Activated T-cell treated with anti-CD3 and anti-CD28 coated beads, Interleukin-2, amount 50 U/mL, for 24 hours (primary cell): ENCODE results near the gene UVRAG.

Experiments
- DNase-seq: peaks from one replicate; pipeline ENCODE4 v3.0.0-alpha.2; 2020
- H3K27ac Mint-ChIP-seq: 2 replicates; pipeline ENCODE4 v1.8.0; 2020; ENCODE audit warnings: mild to moderate bottlenecking, mixed read lengths
- H3K27me3 Mint-ChIP-seq: 2 replicates; pipeline ENCODE4 v1.8.0; 2020; ENCODE audit warnings: mixed read lengths
- H3K36me3 Mint-ChIP-seq: 2 replicates; pipeline ENCODE4 v1.8.0; 2020; ENCODE audit warnings: low read depth, mixed read lengths
- H3K4me1 Mint-ChIP-seq: 2 replicates; pipeline ENCODE4 v1.8.0; 2020; ENCODE audit warnings: low read depth, mixed read lengths
- H3K4me3 Mint-ChIP-seq: 2 replicates; pipeline ENCODE4 v1.8.0; 2020; ENCODE audit warnings: mild to moderate bottlenecking, moderate library complexity, mixed read lengths
- H3K9me3 Mint-ChIP-seq: 2 replicates; pipeline ENCODE4 v1.8.0; 2020; ENCODE audit warnings: mixed read lengths

UVRAG gene

GRCh38 chr11:76152086-76152681, 337.2 kb downstream of the UVRAG start:
- peak; percentile 92 for DNase-seq
- no peaks in the 10 kb centered on the region for H3K36me3 Mint-ChIP-seq
- H3K27me3 Mint-ChIP-seq, result peaks cover 29% of the 10 kb centered on the region
- peaks cover 22% of the 10 kb centered on the region for H3K4me1 Mint-ChIP-seq
- H3K27ac Mint-ChIP-seq, result peak overlapping the region; percentile 72
- H3K4me3 Mint-ChIP-seq, result peak overlapping the region; percentile 74
- H3K9me3 Mint-ChIP-seq, result no peaks in the 10 kb centered on the region

DNA sequence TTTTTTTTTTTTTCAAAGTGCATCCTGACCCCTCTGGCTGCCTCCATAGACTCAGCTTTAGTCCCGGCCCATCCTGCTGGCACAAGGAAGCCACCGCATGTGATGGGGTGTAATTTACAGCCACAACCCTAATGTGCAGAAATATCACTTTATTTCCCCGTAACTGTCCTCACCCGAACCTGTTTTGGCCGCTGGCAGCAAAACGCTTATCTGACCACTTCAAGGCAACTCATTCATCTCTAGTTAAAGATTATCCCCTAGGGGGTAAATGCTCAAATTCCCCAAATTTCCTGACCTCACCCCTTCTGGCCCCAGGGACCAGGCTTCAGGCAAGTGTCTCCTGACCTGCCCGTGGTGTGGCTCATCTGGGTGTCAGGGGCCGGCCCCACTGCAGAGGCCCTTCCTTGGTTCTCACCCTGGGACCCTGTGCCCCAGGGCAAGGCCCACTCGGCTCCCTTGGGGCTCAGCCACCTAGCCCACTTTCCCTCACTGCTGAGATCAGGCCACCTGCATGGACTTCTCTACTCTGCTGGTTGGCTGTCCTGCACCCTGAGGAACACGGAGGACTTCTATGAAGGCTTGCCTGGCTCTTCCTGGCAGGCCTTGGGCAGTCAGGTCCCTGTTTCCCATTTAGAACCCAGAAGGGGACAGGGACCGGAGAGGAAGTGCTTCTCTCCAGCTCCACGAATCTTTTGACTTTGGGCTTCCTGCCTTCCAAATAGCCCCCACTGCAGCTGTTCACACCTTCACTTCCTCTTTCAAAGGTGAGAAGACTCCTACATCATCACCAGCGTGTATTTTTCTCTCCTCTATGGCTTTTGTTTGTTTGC, 337.9 kb downstream of the UVRAG start:
- Mint-ChIP-seq H3K36me3 (no peaks in the 10 kb centered on the region), H3K4me3 (peak overlapping the region; percentile 74), H3K27me3 (peaks cover 29% of the 10 kb centered on the region), H3K9me3 (no peaks in the 10 kb centered on the region), H3K27ac (peak overlapping the region; percentile 72), H3K4me1 (peaks cover 22% of the 10 kb centered on the region)
- peak; percentile 36 for DNase-seq

DNA sequence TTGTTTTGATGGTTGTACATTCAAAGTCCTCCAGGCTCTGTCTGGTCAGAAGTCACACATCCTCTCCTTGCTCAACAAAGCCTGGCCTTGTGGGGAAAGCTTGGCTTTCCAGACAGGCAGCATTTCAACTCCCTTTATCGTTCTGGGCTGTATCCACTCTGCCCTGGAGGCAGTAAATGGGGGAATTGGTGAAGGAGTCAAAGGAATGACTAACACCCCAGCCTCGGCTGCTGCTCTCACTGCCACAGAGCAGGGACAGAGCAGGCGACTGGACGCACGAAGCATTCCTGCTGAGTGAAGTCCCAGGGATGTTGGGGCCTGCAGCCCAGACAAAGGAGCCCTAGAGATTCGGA, 338.5 kb downstream of the UVRAG start:
- H3K4me3 Mint-ChIP-seq, result no peak overlapping the region
- H3K4me1 Mint-ChIP-seq, result peaks cover 22% of the 10 kb centered on the region
- peaks cover 29% of the 10 kb centered on the region for H3K27me3 Mint-ChIP-seq
- H3K36me3 Mint-ChIP-seq, result no peaks in the 10 kb centered on the region
- DNase-seq, result peak; percentile 24
- H3K9me3 Mint-ChIP-seq, result no peaks in the 10 kb centered on the region
- H3K27ac Mint-ChIP-seq, result no peak overlapping the region

GRCh38 chr11:76155500-76156227, 340.7 kb downstream of the UVRAG start:
- peaks cover 29% of the 10 kb centered on the region for H3K27me3 Mint-ChIP-seq
- H3K27ac Mint-ChIP-seq, result no peak overlapping the region
- no peaks in the 10 kb centered on the region for H3K36me3 Mint-ChIP-seq
- no peaks in the 10 kb centered on the region for H3K9me3 Mint-ChIP-seq
- peaks cover 22% of the 10 kb centered on the region for H3K4me1 Mint-ChIP-seq
- H3K4me3 Mint-ChIP-seq, result no peak overlapping the region
- no peak for DNase-seq

- Mint-ChIP-seq H3K4me3 (no peak overlapping the region), H3K27me3 (peaks cover 24% of the 10 kb centered on the region), H3K4me1 (peaks cover 16% of the 10 kb centered on the region), H3K27ac (no peak overlapping the region), H3K36me3 (no peaks in the 10 kb centered on the region), H3K9me3 (no peaks in the 10 kb centered on the region)
- DNase-seq, result no peak
Measured at GRCh38 chr11:76156971-76157427, 342.0 kb downstream of the UVRAG start.

DNA sequence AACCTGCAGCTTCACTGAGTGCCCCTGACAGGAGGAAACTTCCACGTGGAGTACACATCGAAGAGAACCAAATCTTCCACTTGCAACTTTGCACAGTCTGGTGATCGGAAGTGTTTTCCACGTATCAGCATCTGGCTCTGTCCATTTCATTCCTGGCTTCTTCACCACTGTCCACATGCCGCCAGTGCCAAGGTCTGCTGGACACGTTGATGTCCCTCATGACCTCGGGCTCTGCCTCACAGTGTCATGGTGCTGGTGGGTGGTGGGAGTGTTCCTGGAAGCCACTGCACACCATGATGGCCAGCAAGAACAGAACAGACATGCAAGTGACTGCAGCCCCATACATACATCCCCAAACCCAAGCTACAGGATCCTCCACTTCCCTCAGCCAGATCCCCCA, 342.9 kb downstream of the UVRAG start:
- no peak overlapping the region for H3K27ac Mint-ChIP-seq
- H3K4me1 Mint-ChIP-seq, result peaks cover 7% of the 10 kb centered on the region
- H3K4me3 Mint-ChIP-seq, result no peak overlapping the region
- H3K36me3 Mint-ChIP-seq, result no peaks in the 10 kb centered on the region
- peaks cover 15% of the 10 kb centered on the region for H3K27me3 Mint-ChIP-seq
- H3K9me3 Mint-ChIP-seq, result no peaks in the 10 kb centered on the region
- DNase-seq, result no peak

DNA sequence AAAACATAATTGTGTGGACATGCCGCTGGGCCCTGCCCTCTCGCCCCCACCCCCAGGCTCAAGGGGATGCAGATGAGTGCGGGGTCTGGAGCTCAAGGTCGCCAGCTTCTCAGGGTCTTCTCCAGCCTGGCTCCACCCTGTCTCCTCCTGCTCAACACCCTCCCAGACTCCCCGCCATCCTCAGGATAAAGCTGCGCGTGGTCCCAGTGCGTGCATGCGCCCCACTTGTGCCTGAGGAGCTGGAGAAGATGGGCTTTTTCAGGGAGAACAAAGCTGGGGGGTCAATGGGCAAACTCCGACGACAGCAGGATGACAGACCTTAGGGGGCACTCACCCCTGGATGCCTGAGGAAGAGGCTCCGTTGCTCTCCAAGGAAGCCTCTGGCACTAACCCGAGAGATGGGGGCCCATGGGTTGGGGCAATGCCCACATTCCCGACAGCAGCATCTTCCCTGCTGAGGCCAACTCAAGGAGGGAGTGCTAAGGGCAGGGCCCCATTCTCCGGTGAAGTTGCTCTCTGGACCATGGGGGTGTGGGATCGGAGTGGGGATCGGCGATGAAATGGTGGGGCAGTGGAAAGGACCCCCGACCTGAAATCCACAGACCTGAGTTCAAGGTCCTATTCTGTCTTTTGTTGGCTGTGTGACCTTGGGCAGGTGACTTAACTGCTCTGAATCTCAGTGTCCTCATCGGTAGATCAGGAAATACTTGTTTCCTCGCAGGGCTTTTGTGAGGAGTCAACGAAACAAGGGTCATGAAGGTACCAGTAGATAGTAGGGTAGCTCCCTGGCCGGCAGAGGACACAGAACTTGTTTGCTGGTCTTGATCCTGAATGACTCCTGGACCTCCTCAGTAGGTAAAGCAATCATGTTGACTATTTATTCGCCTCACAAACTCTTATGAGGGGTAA, 343.6 kb downstream of the UVRAG start:
- Mint-ChIP-seq H3K27ac (no peak overlapping the region), H3K4me3 (no peak overlapping the region), H3K27me3 (peaks cover 8% of the 10 kb centered on the region), H3K36me3 (no peaks in the 10 kb centered on the region), H3K9me3 (no peaks in the 10 kb centered on the region), H3K4me1 (no peaks in the 10 kb centered on the region)
- no peak for DNase-seq

DNA sequence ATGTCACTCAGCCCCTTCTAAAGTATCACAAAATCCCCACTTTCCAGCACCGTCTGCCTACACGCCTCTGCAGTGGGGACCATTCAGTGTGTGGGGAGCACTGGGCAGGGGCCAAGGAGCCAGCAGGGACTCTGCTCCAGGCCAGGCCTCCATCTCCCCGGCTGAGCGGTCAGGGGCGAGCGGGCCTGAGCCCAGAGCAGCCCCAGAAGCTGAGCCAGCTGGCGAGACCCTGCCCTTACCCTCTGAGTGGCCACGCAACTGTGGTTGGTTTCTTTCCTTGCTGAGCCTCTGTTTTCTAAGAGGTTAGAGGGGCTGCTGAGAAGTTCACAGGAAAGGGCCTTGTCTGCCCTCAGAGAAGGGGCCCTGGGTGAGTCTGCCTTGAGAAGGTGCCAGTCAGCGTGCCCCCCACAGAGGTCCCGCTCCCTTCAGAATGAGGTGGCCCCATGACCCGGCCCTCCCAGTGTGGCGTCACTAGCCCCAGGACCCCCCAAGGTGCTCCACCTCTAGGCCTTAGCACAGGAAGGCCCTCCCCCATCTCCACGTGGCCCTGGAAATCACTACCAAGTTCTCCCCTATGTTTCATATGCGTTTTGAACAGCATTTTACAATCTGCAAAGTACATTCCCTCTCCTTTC, 344.4 kb downstream of the UVRAG start:
- Mint-ChIP-seq H3K27me3 (peaks cover 5% of the 10 kb centered on the region), H3K27ac (no peak overlapping the region), H3K36me3 (no peaks in the 10 kb centered on the region), H3K4me3 (no peak overlapping the region), H3K9me3 (no peaks in the 10 kb centered on the region), H3K4me1 (no peaks in the 10 kb centered on the region)
- DNase-seq, result no peak

GRCh38 chr11:76159983-76160661, 345.1 kb downstream of the UVRAG start:
- Mint-ChIP-seq H3K4me3 (no peak overlapping the region), H3K4me1 (no peaks in the 10 kb centered on the region), H3K9me3 (no peaks in the 10 kb centered on the region), H3K36me3 (no peaks in the 10 kb centered on the region), H3K27me3 (peaks cover 5% of the 10 kb centered on the region), H3K27ac (no peak overlapping the region)
- DNase-seq, result no peak

DNA sequence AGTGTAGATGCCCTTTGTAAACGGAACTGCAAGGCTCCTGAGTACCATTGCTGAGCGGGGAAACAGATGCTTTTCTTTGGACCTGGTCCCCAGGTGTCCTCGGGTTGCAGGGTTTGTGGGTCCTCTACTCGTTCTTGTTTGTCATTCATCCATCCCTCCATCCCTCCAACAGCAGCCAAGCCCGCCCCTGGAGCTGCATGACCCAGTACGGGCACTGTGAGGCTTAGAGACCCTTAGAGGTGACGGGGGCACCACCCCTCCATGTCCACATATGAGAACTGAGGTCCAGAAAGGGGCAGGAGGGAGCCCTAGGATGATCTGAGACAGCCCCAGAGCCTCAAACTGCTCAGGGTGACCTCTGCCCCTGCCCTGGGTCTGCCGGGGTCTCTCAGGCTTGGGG, 345.8 kb downstream of the UVRAG start:
- H3K27ac Mint-ChIP-seq, result no peak overlapping the region
- no peak for DNase-seq
- H3K4me1 Mint-ChIP-seq, result no peaks in the 10 kb centered on the region
- no peaks in the 10 kb centered on the region for H3K9me3 Mint-ChIP-seq
- H3K27me3 Mint-ChIP-seq, result peaks cover 5% of the 10 kb centered on the region
- H3K36me3 Mint-ChIP-seq, result no peaks in the 10 kb centered on the region
- no peak overlapping the region for H3K4me3 Mint-ChIP-seq

DNA sequence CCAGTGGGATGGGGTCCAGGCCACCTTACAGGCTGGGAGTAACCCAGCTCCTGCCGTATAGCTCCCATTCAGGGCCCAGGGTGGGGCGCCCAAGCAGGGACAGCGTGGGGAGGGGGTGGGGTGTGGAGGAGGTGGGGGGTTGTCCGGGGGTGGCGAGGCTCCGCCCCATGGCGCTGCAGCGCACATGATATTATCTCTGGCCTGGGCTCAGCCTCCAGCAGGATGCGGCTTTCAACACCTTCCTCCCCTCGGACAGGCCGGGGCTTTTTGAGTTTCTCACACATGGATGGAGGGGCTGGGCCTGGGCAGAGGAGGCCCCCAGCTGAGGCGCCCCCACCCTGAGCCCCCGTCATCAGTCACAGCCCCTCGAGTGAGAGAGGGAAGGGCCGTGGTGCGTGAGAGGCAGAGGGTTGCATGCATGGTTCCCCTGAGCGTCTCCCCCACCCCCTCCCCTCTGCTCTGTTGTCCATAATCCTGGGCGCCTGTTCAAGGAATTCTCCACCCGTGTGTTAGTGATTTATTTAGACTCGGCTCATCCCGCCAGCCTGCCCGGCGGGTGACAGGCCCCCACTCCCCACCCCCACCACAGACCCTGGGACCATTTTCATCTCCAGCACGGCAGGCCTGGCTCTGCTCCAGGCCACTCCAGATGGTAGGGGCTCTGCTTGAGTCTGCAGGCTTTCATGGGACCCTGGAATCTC, 346.4 kb downstream of the UVRAG start:
- Mint-ChIP-seq H3K9me3 (no peaks in the 10 kb centered on the region), H3K4me1 (peaks cover 4% of the 10 kb centered on the region), H3K27ac (no peak overlapping the region), H3K4me3 (no peak overlapping the region), H3K36me3 (no peaks in the 10 kb centered on the region), H3K27me3 (peaks cover 2% of the 10 kb centered on the region)
- no peak for DNase-seq

- H3K27me3 Mint-ChIP-seq, result no peaks in the 10 kb centered on the region
- H3K4me3 Mint-ChIP-seq, result no peak overlapping the region
- H3K27ac Mint-ChIP-seq, result no peak overlapping the region
- no peaks in the 10 kb centered on the region for H3K36me3 Mint-ChIP-seq
- DNase-seq, result no peak
- no peaks in the 10 kb centered on the region for H3K9me3 Mint-ChIP-seq
- peaks cover 8% of the 10 kb centered on the region for H3K4me1 Mint-ChIP-seq
Measured at GRCh38 chr11:76162336-76163288, 347.6 kb downstream of the UVRAG start.
